Uterus (tissue), 2 donors: ENCODE data around the gene CYP3A4.

Source experiments
- POLR2A ChIP-seq, 2 donors: fragments of 450-650 bp; IDR thresholded peaks; one replicate each; pipeline ENCODE4 v1.6.1; 2016; ENCODE audit warnings: antibody characterized with exemption in 2 of 2, mild to moderate bottlenecking in 1 of 2, moderate library complexity in 1 of 2
- TF ChIP-seq, protein P1 (sequence below), 4 experiments: fragments of 200-600 bp in 2 of 4; fragments of 450-650 bp in 2 of 4; sonication (generic) in 2 of 4; IDR thresholded peaks; one replicate each; pipeline ENCODE4 v1.5.1; 2016 to 2019; ENCODE audit warnings: antibody characterized with exemption in 4 of 4, mild to moderate bottlenecking in 2 of 4, moderate library complexity in 1 of 4

DNA sequence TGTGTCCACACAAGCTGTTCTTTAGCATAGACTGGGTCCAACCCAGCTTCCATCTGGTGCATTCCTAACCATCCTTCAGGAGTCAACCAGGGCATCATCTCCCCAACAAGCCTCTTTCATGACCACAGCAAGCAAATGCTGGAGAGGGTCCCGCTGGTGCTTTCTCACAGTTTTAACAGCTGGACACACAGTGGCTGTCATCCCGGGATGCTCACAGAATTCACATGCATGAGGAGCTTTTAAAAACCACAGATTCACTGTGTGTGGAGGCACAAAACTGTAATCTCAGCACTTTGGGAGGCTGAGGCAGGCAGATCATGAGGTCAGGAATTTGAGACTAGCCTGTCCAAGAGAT is 42.6 kb downstream of the CYP3A4 start:
- TF ChIP-seq POLR2A (IDR thresholded peaks at IDR 0.05) = no peak
- TF ChIP-seq, protein P1, sequence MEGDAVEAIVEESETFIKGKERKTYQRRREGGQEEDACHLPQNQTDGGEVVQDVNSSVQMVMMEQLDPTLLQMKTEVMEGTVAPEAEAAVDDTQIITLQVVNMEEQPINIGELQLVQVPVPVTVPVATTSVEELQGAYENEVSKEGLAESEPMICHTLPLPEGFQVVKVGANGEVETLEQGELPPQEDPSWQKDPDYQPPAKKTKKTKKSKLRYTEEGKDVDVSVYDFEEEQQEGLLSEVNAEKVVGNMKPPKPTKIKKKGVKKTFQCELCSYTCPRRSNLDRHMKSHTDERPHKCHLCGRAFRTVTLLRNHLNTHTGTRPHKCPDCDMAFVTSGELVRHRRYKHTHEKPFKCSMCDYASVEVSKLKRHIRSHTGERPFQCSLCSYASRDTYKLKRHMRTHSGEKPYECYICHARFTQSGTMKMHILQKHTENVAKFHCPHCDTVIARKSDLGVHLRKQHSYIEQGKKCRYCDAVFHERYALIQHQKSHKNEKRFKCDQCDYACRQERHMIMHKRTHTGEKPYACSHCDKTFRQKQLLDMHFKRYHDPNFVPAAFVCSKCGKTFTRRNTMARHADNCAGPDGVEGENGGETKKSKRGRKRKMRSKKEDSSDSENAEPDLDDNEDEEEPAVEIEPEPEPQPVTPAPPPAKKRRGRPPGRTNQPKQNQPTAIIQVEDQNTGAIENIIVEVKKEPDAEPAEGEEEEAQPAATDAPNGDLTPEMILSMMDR (IDR thresholded peaks at IDR 0.05) = no peak
